GM18517 (cell line): Measurements from ENCODE around the gene ELAVL4.

Experiments
- ATAC-seq: cut with Tn5 transposase; IDR thresholded peaks from one replicate; pipeline ENCODE4 v1.9.1; 2021; ENCODE audit warnings: mild to moderate bottlenecking, moderate library complexity; ENCODE audit not compliant: unreplicated experiment

ELAVL4 gene

GRCh38 chr1:50108497-50109059 is at the start of gene ELAVL4:
TSS of gene ELAVL4 (plus strand) at chr1:50108920. CDS start at chr1:50109190, 270 bp downstream.
- ATAC-seq, result no peak

GRCh38 chr1:50060279-50060678 is 48.4 kb upstream of the ELAVL4 start:
- ATAC-seq, result no peak

GRCh38 chr1:50066806-50067205 is 41.9 kb upstream of the ELAVL4 start:
- ATAC-seq, result no peak

- ATAC-seq, result no peak
These were observed 33.8 kb upstream of the ELAVL4 start for GRCh38 chr1:50074931-50075330.

GRCh38 chr1:50077273-50077672 is 31.4 kb upstream of the ELAVL4 start:
- no peak for ATAC-seq

- no peak for ATAC-seq
These were observed 27.7 kb upstream of the ELAVL4 start for GRCh38 chr1:50080904-50081586.

GRCh38 chr1:50084389-50084788 is 24.3 kb upstream of the ELAVL4 start:
- no peak for ATAC-seq

GRCh38 chr1:50091068-50091467 is 17.7 kb upstream of the ELAVL4 start:
- ATAC-seq, result no peak

GRCh38 chr1:50095716-50096115 is 13.0 kb upstream of the ELAVL4 start:
- no peak for ATAC-seq

GRCh38 chr1:50097021-50097679 is 11.6 kb upstream of the ELAVL4 start:
- ATAC-seq, result no peak

- no peak for ATAC-seq
These were observed 10.9 kb upstream of the ELAVL4 start for GRCh38 chr1:50097791-50098190.

- no peak for ATAC-seq
These were observed 10.1 kb upstream of the ELAVL4 start for GRCh38 chr1:50098591-50099021.

GRCh38 chr1:50099654-50100053 is 9.1 kb upstream of the ELAVL4 start:
- ATAC-seq, result no peak

- no peak for ATAC-seq
These were observed 5.1 kb upstream of the ELAVL4 start for GRCh38 chr1:50103615-50104081.

GRCh38 chr1:50105433-50105832 is 3.3 kb upstream of the ELAVL4 start:
- ATAC-seq, result no peak

- no peak for ATAC-seq
These were observed 2.5 kb upstream of the ELAVL4 start for GRCh38 chr1:50106095-50106761.

- ATAC-seq, result no peak
These were observed 396 bp downstream of the ELAVL4 start for GRCh38 chr1:50109116-50109515.

- ATAC-seq, result no peak
These were observed 941 bp downstream of the ELAVL4 start for GRCh38 chr1:50109647-50110075.

GRCh38 chr1:50110151-50110550 is 1.4 kb downstream of the ELAVL4 start:
- no peak for ATAC-seq

- no peak for ATAC-seq
These were observed 1.9 kb downstream of the ELAVL4 start for GRCh38 chr1:50110656-50111055.

GRCh38 chr1:50111503-50111902 is 2.8 kb downstream of the ELAVL4 start:
- ATAC-seq, result no peak

- ATAC-seq, result no peak
These were observed 3.5 kb downstream of the ELAVL4 start for GRCh38 chr1:50112193-50112592.
